HCT116 (cell line): ENCODE results near the gene MTSS2. TPM values are rescaled to one million over a fixed set of nuclear protein-coding genes. Genes with fewer than 3 reads are reported as not detected.

Experiments
- ATAC-seq: fragments of 200-7000 bp; cut with Tn5 transposase; 2 replicates; pipeline ENCODE4 v1.9.1; 2020; ENCODE audit warnings: mild to moderate bottlenecking, moderate library complexity
- BruUV-seq: library from RNA; stranded (reverse); fragments of 400-500 nt; replicated peaks from 2 replicates; lab custom pipeline; 2021; lab: Mats Ljungman, UMichigan
- CTCF ChIA-PET: fragments of 300-600 bp; sonication (Branson Sonifier 250); formaldehyde crosslinking; loops from one replicate; lab custom pipeline; 2021; ENCODE audit warnings: antibody characterized with exemption; lab: Charles Lee
- POLR2A ChIA-PET: fragments of 300-600, 350-600 bp; sonication (Branson Sonifier 250); formaldehyde crosslinking; loops from one replicate; lab custom pipeline; 2021; ENCODE audit warnings: antibody characterized with exemption; lab: Charles Lee
- RAD21 ChIA-PET, 2 experiments: fragments of 300-600 bp; sonication (Branson Sonifier 250); formaldehyde crosslinking; loops; one replicate each; lab custom pipeline; 2023; ENCODE audit warnings: low total read pairs in 2 of 2; ENCODE audit not compliant: uncharacterized antibody in 2 of 2, unreplicated experiment in 2 of 2, low non-redundant PET in 1 of 2; lab: Charles Lee
- DNase-seq: peaks from one replicate; pipeline ENCODE4 v3.0.0-alpha.2; 2010; ENCODE audit warnings: low read depth, low spot score
- H2AFZ ChIP-seq: fragments of 200-600 bp; shearing (Covaris generic), sonication (generic); 2 replicates; pipeline ENCODE4 v1.6.1; 2017; ENCODE audit warnings: low read depth, mixed run types, mixed read lengths, antibody characterized with exemption, low read length; ENCODE audit not compliant: poor library complexity, severe bottlenecking
- H3K27ac ChIP-seq: 2 replicates; pipeline ENCODE4 v1.5.1; 2012; ENCODE audit warnings: low read depth, low read length
- H3K27me3 ChIP-seq: fragments of 200-600 bp; sonication (generic); 2 replicates; pipeline ENCODE4 v1.6.1; 2016; ENCODE audit warnings: mixed run types, low read length, mixed read lengths; ENCODE audit not compliant: insufficient read depth
- H3K36me3 ChIP-seq, 2 experiments: fragments of 200-500 bp in 1 of 2; fragments of 200-600 bp in 1 of 2; sonication (Bioruptor generic) in 1 of 2; sonication (generic) in 1 of 2; 2 replicates each; pipeline versions ENCODE4 v1.5.1 to v1.6.1; 2014 to 2016; ENCODE audit warnings: low read length in 2 of 2, inconsistent platforms in 1 of 2, mixed read lengths in 1 of 2, mixed run types in 1 of 2; ENCODE audit not compliant: insufficient read depth in 2 of 2, control insufficient read depth in 1 of 2
- H3K4me1 ChIP-seq, 2 experiments: fragments of 200-600 bp in 1 of 2; sonication (generic) in 1 of 2; 2 replicates each; pipeline versions ENCODE4 v1.5.1 to v1.6.1; 2012 to 2017; ENCODE audit warnings: low read length in 2 of 2, inconsistent platforms in 1 of 2, mild to moderate bottlenecking in 1 of 2, mixed read lengths in 1 of 2, mixed run types in 1 of 2, moderate library complexity in 1 of 2; ENCODE audit not compliant: insufficient read depth in 2 of 2, control insufficient read depth in 1 of 2
- H3K4me2 ChIP-seq: fragments of 200-600 bp; sonication (generic); 2 replicates; pipeline ENCODE4 v1.6.1; 2017; ENCODE audit warnings: mixed run types, low read length, mixed read lengths
- H3K4me3 ChIP-seq, 2 experiments: fragments of 200-600 bp in 1 of 2; sonication (generic) in 1 of 2; replicated peaks in 1 of 2; 2 replicates each; pipeline ENCODE4 v1.5.1; 2011 to 2016; ENCODE audit warnings: low read length in 2 of 2, control low read depth in 1 of 2, low read depth in 1 of 2, mild to moderate bottlenecking in 1 of 2, mixed read lengths in 1 of 2, mixed run types in 1 of 2
- H3K79me2 ChIP-seq: fragments of 200-600 bp; sonication (generic); 2 replicates; pipeline ENCODE4 v1.6.1; 2017; ENCODE audit warnings: mild to moderate bottlenecking, mixed run types, low read length, moderate library complexity, mixed read lengths; ENCODE audit not compliant: insufficient read depth
- H3K9ac ChIP-seq: fragments of 200-600 bp; sonication (generic); 2 replicates; pipeline ENCODE4 v1.6.1; 2016; ENCODE audit warnings: low read length, mixed read lengths
- H3K9me2 ChIP-seq: fragments of 200-600 bp; sonication (generic), shearing (Covaris generic); 2 replicates; pipeline ENCODE4 v1.6.1; 2017; ENCODE audit warnings: mixed run types, mild to moderate bottlenecking, moderate library complexity; ENCODE audit not compliant: insufficient read depth
- H3K9me3 ChIP-seq, 2 experiments: fragments of 200-500 bp in 1 of 2; fragments of 200-600 bp in 1 of 2; sonication (Bioruptor generic) in 1 of 2; sonication (generic) in 1 of 2; 2 replicates each; pipeline ENCODE4 v1.6.1; 2014 to 2017; ENCODE audit warnings: low read length in 2 of 2, mixed read lengths in 2 of 2, inconsistent platforms in 1 of 2, low read depth in 1 of 2, mild to moderate bottlenecking in 1 of 2, mixed run types in 1 of 2, moderate library complexity in 1 of 2; ENCODE audit not compliant: control insufficient read depth in 1 of 2, insufficient read depth in 1 of 2
- H4K20me1 ChIP-seq: fragments of 200-600 bp; sonication (generic), shearing (Covaris generic); 2 replicates; pipeline ENCODE4 v1.6.1; 2017; ENCODE audit warnings: mixed run types, mild to moderate bottlenecking, moderate library complexity; ENCODE audit not compliant: insufficient read depth
- CBX3 ChIP-seq: IDR thresholded peaks from 2 replicates; pipeline ENCODE4 v1.6.1; 2012; ENCODE audit warnings: low read depth
- CEBPB ChIP-seq: IDR thresholded peaks from 2 replicates; pipeline ENCODE4 v1.6.1; 2012; ENCODE audit warnings: low read depth
- EGR1 ChIP-seq: IDR thresholded peaks from 2 replicates; pipeline ENCODE4 v1.6.1; 2012; ENCODE audit warnings: low read depth
- JUND ChIP-seq: IDR thresholded peaks from 2 replicates; pipeline ENCODE4 v1.6.1; 2012
- POLR2AphosphoS5 ChIP-seq: IDR thresholded peaks from 2 replicates; pipeline ENCODE4 v1.6.1; 2011; ENCODE audit warnings: mild to moderate bottlenecking, low read depth, low read length, moderate library complexity
- SP1 ChIP-seq: IDR thresholded peaks from 2 replicates; pipeline ENCODE4 v1.6.1; 2012; ENCODE audit warnings: low read depth
- SRF ChIP-seq: IDR thresholded peaks from 2 replicates; pipeline ENCODE4 v1.6.1; 2012; ENCODE audit warnings: low read depth
- TCF7L2 ChIP-seq: IDR thresholded peaks from 2 replicates; pipeline ENCODE4 v1.7.0; 2011; ENCODE audit warnings: borderline replicate concordance, inconsistent platforms; ENCODE audit not compliant: insufficient read depth, insufficient read length; ENCODE audit errors: extremely low read depth
- YY1 ChIP-seq: IDR thresholded peaks from 2 replicates; pipeline ENCODE4 v1.6.1; 2011; ENCODE audit warnings: low read length, low read depth, moderate library complexity, mild to moderate bottlenecking; ENCODE audit not compliant: insufficient replicate concordance; ENCODE audit errors: extremely low read depth
- ZFX ChIP-seq: fragments of 450-650 bp; IDR thresholded peaks from 2 replicates; pipeline ENCODE4 v1.6.1; 2017
- intact Hi-C: fragments of 100-400 bp; cut with micrococcal nuclease; formaldehyde crosslinking; loops from 2 replicates; pipeline ENCODE4 v1.10.0; 2022
- total RNA-seq: library from RNA; stranded (reverse); gene quantifications from one replicate; pipeline ENCODE4 v1.2.1, GENCODE V29; 2021; ENCODE audit not compliant: unreplicated experiment
- TF ChIP-seq, protein P1 (sequence below), 3 experiments: fragments of 200-600 bp in 1 of 3; sonication (generic) in 1 of 3; IDR thresholded peaks in 2 of 3; conservative IDR thresholded peaks in 1 of 3; 2 replicates each; pipeline ENCODE4 v1.5.1; 2012 to 2017; ENCODE audit warnings: low read depth in 2 of 3, low read length in 2 of 3, antibody characterized with exemption in 1 of 3, borderline replicate concordance in 1 of 3, control low read depth in 1 of 3, mild to moderate bottlenecking in 1 of 3, mixed read lengths in 1 of 3, mixed run types in 1 of 3, moderate library complexity in 1 of 3; ENCODE audit not compliant: insufficient read depth in 1 of 3
- TF ChIP-seq, protein P2 (sequence below): IDR thresholded peaks from 2 replicates; pipeline ENCODE4 v1.6.1; 2012

MTSS2 gene
- total RNA-seq, 1 experiment from 2014 or later = 41.8 TPM

DNA sequence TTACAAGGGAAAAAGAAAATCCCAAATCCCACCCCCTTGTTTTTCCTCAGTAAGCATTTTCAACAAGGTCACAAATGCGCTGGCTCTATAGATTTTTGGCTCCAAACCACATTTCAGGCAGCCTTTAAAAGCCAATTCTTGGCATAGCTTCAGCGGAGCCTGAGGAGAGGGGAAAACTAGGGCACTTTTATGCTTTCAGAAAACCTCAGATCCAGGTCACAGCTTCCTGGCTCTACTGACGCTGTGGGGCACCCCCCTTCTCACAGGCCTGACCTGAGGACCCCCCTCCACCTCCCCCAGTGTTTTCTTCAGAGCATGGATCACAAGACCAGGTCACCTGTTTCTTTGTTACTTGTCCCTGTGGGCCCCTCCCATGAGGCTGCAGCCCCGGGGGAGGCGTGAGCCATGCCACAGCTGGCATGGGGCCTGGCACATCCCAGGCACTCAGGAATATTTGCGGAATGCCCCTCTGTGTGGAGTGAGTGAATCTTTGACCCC lies 30.1 kb upstream of the MTSS2 start:
- CTCF ChIA-PET = interaction anchor here (0.8 kb wide), 1 partner anchor 55 kb away, joined by 3 read pairs; no protein-coding TSS in a partner anchor
- RAD21 ChIA-PET = no interaction called here
- no peak for DNase-seq
- ATAC-seq = no peak
- no TSS peak for BruUV-seq
- no peaks in the 10 kb centered on the region for H3K79me2 ChIP-seq
- H3K36me3 ChIP-seq = no peaks in the 10 kb centered on the region
- H3K9me2 ChIP-seq = no peaks in the 10 kb centered on the region
- POLR2A ChIA-PET = no interaction called here
- TF ChIP-seq, protein P1, sequence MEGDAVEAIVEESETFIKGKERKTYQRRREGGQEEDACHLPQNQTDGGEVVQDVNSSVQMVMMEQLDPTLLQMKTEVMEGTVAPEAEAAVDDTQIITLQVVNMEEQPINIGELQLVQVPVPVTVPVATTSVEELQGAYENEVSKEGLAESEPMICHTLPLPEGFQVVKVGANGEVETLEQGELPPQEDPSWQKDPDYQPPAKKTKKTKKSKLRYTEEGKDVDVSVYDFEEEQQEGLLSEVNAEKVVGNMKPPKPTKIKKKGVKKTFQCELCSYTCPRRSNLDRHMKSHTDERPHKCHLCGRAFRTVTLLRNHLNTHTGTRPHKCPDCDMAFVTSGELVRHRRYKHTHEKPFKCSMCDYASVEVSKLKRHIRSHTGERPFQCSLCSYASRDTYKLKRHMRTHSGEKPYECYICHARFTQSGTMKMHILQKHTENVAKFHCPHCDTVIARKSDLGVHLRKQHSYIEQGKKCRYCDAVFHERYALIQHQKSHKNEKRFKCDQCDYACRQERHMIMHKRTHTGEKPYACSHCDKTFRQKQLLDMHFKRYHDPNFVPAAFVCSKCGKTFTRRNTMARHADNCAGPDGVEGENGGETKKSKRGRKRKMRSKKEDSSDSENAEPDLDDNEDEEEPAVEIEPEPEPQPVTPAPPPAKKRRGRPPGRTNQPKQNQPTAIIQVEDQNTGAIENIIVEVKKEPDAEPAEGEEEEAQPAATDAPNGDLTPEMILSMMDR (IDR thresholded peaks at IDR 0.05 in 2 of 3, conservative IDR thresholded peaks at IDR 0.05 in 1 of 3; ENCODE audit: borderline replicate concordance in 1 of 3, insufficient read depth in 1 of 3, low read depth in 2 of 3, low read length in 2 of 3) = no peak
- TF ChIP-seq SP1 (no peak), POLR2AphosphoS5 (no peak)
- H3K9ac ChIP-seq = no peak overlapping the region
- no peak overlapping the region; the same call in 1 of the 2 replicates for H3K4me2 ChIP-seq
- H4K20me1 ChIP-seq = no peaks in the 10 kb centered on the region
- H3K4me1 ChIP-seq = peaks cover 6 to 16% of the 10 kb centered on the region in 2 experiments
- H3K27me3 ChIP-seq = no peaks in the 10 kb centered on the region
- intact Hi-C loops = no loop called here
- H2AFZ ChIP-seq = no peak overlapping the region
- H3K4me3 ChIP-seq = no peak overlapping the region
- H3K9me3 ChIP-seq = no peaks in the 10 kb centered on the region
- H3K27ac ChIP-seq = no peak overlapping the region

DNA sequence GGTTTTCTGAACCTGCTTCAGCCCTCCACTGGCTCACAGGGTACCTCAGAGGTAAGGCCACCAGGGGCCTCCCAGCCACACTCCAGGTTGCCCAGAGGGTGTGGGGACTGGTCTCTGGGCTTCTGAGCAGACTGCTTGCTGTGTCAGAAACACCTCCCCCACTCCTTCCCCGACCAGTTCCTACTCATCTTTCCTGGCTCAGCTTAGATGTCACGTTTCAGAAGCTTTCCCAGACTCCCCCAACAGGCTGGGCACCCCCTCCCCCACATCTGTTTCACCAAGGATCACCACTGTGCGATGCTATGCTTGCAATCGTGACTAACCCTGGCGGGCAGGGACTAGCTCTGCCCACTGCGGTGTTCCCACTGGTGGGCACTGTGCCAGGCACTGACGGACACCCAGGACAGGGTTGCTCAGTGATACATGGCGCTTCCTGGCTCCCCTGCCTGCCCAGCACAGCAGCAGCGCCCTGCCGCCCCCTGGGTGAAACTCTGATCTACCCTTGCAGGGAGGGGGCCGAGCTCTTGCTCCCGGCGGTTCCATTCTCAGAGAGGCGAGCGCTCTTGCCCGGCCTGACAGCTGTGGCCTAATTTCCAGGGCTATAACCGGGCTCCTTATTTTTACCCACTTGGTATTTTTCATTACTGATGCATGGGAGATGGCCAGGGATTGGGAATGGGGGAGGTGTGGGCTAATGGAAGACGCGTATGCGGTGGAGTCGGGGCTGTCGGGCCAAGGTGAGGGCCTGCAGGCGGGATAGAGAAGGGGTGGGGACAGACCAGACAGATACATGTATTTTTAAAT lies 29.4 kb upstream of the MTSS2 start:
- TF ChIP-seq CBX3 (no peak), CEBPB (no peak), ZFX (no peak), EGR1 (no peak), SP1 (no peak), JUND (no peak), TCF7L2 (no peak), YY1 (no peak), SRF (no peak)
- TF ChIP-seq, protein P2, sequence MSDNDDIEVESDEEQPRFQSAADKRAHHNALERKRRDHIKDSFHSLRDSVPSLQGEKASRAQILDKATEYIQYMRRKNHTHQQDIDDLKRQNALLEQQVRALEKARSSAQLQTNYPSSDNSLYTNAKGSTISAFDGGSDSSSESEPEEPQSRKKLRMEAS = no peak
- TF ChIP-seq, protein P1 (IDR thresholded peaks at IDR 0.05 in 2 of 3, conservative IDR thresholded peaks at IDR 0.05 in 1 of 3; ENCODE audit: borderline replicate concordance in 1 of 3, insufficient read depth in 1 of 3, low read depth in 2 of 3, low read length in 2 of 3) = no peak
- H3K9me2 ChIP-seq = no peaks in the 10 kb centered on the region
- no peak overlapping the region for H3K9ac ChIP-seq
- ATAC-seq (peak; percentile 51), DNase-seq (no peak)
- no peaks in the 10 kb centered on the region for H3K79me2 ChIP-seq
- H3K27me3 ChIP-seq = no peaks in the 10 kb centered on the region
- H3K4me2 ChIP-seq = peak overlapping the region; percentile 30
- no TSS peak for BruUV-seq
- ChIA-PET CTCF (no interaction called here), RAD21 (no interaction called here), POLR2A (no interaction called here)
- no peaks in the 10 kb centered on the region for H3K36me3 ChIP-seq
- intact Hi-C loops = no loop called here
- no peaks in the 10 kb centered on the region for H4K20me1 ChIP-seq
- H3K4me3 ChIP-seq = no peak overlapping the region
- peaks cover 6 to 16% of the 10 kb centered on the region in 2 experiments for H3K4me1 ChIP-seq
- no peak overlapping the region for H3K27ac ChIP-seq
- H3K9me3 ChIP-seq = no peaks in the 10 kb centered on the region
- H2AFZ ChIP-seq = no peak overlapping the region
